Astrocyte (in vitro differentiated cells and primary cell): ENCODE results near the gene PCNT.

ENCODE experiments used
- CTCF ChIP-seq: IDR thresholded peaks from 2 replicates; pipeline ENCODE4 v1.5.1; 2011; ENCODE audit warnings: low read depth, mild to moderate bottlenecking, inconsistent platforms, low read length, moderate library complexity; ENCODE audit not compliant: insufficient read depth
- EZH2 ChIP-seq: IDR thresholded peaks from 2 replicates; pipeline ENCODE4 v1.6.1; 2012; ENCODE audit warnings: mild to moderate bottlenecking, low read length, inconsistent platforms; ENCODE audit not compliant: insufficient read depth

- no peak for TF ChIP-seq CTCF
- TF ChIP-seq EZH2: no peak
Measured at GRCh38 chr21:46299167-46299566, 24.8 kb upstream of the PCNT start.
